SIG-M5 (cell line): ENCODE measurements around the gene AGAP1.

Experiments used
- DNase-seq: peaks from one replicate; lab custom pipeline; 2025; lab: John Stamatoyannopoulos, UW

The AGAP1 gene

GRCh38 chr2:235493775-235494715 lies at the start of gene AGAP1:
Gene AGAP1, plus strand, starts transcription at chr2:235494043.
- no peak for DNase-seq

- DNase-seq, result no peak
Measured at GRCh38 chr2:235444101-235444597, 49.7 kb upstream of the AGAP1 start.

- DNase-seq, result no peak
Measured at GRCh38 chr2:235445116-235445515, 48.7 kb upstream of the AGAP1 start.

GRCh38 chr2:235446082-235446481 lies 47.8 kb upstream of the AGAP1 start:
- DNase-seq, result no peak

- no peak for DNase-seq
Measured at GRCh38 chr2:235447210-235447609, 46.6 kb upstream of the AGAP1 start.

GRCh38 chr2:235449568-235449967 lies 44.3 kb upstream of the AGAP1 start:
- DNase-seq, result no peak

- DNase-seq, result no peak
Measured at GRCh38 chr2:235453605-235454151, 40.2 kb upstream of the AGAP1 start.

- no peak for DNase-seq
Measured at GRCh38 chr2:235458839-235459273, 35.0 kb upstream of the AGAP1 start.

- DNase-seq, result no peak
Measured at GRCh38 chr2:235460548-235461047, 33.2 kb upstream of the AGAP1 start.

GRCh38 chr2:235461763-235462414 lies 32.0 kb upstream of the AGAP1 start:
- no peak for DNase-seq

- no peak for DNase-seq
Measured at GRCh38 chr2:235462415-235462790, 31.4 kb upstream of the AGAP1 start.

GRCh38 chr2:235463893-235464292 lies 29.9 kb upstream of the AGAP1 start:
- DNase-seq, result no peak

- DNase-seq, result no peak
Measured at GRCh38 chr2:235467588-235467987, 26.3 kb upstream of the AGAP1 start.

- DNase-seq, result no peak
Measured at GRCh38 chr2:235468978-235469655, 24.7 kb upstream of the AGAP1 start.

- DNase-seq, result no peak
Measured at GRCh38 chr2:235471186-235471747, 22.6 kb upstream of the AGAP1 start.

GRCh38 chr2:235472443-235472842 lies 21.4 kb upstream of the AGAP1 start:
- DNase-seq, result no peak

GRCh38 chr2:235478609-235479008 lies 15.2 kb upstream of the AGAP1 start:
- no peak for DNase-seq

GRCh38 chr2:235479604-235480003 lies 14.2 kb upstream of the AGAP1 start:
- no peak for DNase-seq

GRCh38 chr2:235480614-235481013 lies 13.2 kb upstream of the AGAP1 start:
- DNase-seq, result no peak

GRCh38 chr2:235483313-235483712 lies 10.5 kb upstream of the AGAP1 start:
- DNase-seq, result no peak

- DNase-seq, result no peak
Measured at GRCh38 chr2:235485362-235485761, 8.5 kb upstream of the AGAP1 start.

- no peak for DNase-seq
Measured at GRCh38 chr2:235486729-235487128, 7.1 kb upstream of the AGAP1 start.
